Adipocyte (in vitro differentiated cells): ENCODE measurements around the gene DNAJC1.
"Not testable (repeated sequence)": the region's sequence is repeated elsewhere in the genome, so short reads cannot be mapped to it uniquely, and the experiment has no call there.

Source experiments
- DNase-seq: peaks from one replicate; pipeline ENCODE4 v3.0.0-alpha.2; 2015; ENCODE audit warnings: low read depth
- H3K27me3 ChIP-seq: replicated peaks from 2 replicates; pipeline ENCODE4 v1.7.0; 2013; ENCODE audit warnings: mild to moderate bottlenecking, low read length, moderate library complexity; ENCODE audit not compliant: control insufficient read depth, insufficient read depth
- H3K36me3 ChIP-seq: 2 replicates; pipeline ENCODE4 v1.7.0; 2013; ENCODE audit warnings: low read length, mild to moderate bottlenecking, moderate library complexity; ENCODE audit not compliant: control insufficient read depth, insufficient read depth, severe bottlenecking
- H3K4me1 ChIP-seq: 2 replicates; pipeline ENCODE4 v1.7.0; 2013; ENCODE audit warnings: mild to moderate bottlenecking, low read length, moderate library complexity; ENCODE audit not compliant: control insufficient read depth, insufficient read depth
- H3K4me3 ChIP-seq: 2 replicates; pipeline ENCODE4 v1.7.0; 2013; ENCODE audit warnings: mild to moderate bottlenecking, low read length, moderate library complexity
- H3K9ac ChIP-seq: 2 replicates; pipeline ENCODE4 v1.7.0; 2013; ENCODE audit warnings: mild to moderate bottlenecking, low read length, moderate library complexity
- H3K9me3 ChIP-seq: 2 replicates; pipeline ENCODE4 v1.7.0; 2013; ENCODE audit warnings: mild to moderate bottlenecking, low read length, moderate library complexity; ENCODE audit not compliant: control insufficient read depth

Gene DNAJC1

DNA sequence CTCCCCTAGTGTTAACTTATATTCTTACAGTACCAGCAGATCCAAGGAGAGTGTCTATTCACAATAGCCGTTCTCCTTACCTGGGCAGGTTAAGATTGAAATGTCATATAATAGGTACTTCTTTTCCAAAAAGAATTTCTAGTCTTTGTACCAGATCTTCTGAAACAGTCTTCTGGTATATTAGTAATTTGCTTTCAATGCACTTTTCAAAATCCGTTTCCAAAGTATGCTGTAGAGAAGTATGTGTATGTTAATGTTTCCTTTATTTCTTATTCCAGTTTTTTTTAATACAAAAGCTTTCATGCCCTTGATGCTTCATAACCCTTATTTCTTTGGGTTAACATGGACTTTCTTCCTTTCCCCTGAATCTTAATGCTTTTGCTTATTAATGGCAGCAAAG is 281.3 kb downstream of the DNAJC1 start:
- DNase-seq = no peak
- no peaks in the 10 kb centered on the region for H3K27me3 ChIP-seq
- no peaks in the 10 kb centered on the region for H3K9me3 ChIP-seq
- H3K9ac ChIP-seq = no peak overlapping the region
- peaks cover 25% of the 10 kb centered on the region for H3K36me3 ChIP-seq
- peaks cover 28% of the 10 kb centered on the region for H3K4me1 ChIP-seq
- no peak overlapping the region for H3K4me3 ChIP-seq

DNA sequence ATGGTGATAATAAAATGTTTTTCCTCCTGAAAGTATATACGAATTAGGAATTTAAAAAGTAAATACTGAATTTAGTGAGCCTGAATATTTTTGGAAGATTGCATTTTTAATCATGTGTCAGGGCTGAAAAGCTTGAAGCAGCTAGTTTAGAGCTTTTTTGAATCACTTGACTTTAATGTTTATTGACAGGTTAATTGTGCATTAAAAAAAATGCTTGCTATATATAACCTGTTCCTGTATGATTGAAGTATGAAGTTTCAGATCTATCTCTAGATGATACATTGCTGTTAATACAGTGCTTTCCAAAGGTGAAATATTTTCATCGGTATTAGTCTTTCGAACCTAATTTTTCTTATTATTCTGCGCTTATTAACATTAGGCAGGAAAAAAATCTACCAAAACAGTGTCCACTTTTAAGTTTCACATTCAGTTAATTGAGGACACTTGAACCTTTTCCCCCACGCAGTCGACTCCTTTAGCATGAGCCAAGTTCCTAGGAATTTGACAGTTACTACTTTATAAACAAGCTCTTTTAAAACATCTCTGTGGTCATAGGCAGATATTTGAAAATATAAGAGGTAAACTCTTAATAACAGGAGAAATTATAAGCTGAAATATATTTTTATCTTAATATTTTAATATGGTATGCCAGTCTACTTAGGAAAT is 282.4 kb downstream of the DNAJC1 start:
- no peak overlapping the region for H3K4me3 ChIP-seq
- H3K27me3 ChIP-seq = no peaks in the 10 kb centered on the region
- H3K9ac ChIP-seq = no peak overlapping the region

DNA sequence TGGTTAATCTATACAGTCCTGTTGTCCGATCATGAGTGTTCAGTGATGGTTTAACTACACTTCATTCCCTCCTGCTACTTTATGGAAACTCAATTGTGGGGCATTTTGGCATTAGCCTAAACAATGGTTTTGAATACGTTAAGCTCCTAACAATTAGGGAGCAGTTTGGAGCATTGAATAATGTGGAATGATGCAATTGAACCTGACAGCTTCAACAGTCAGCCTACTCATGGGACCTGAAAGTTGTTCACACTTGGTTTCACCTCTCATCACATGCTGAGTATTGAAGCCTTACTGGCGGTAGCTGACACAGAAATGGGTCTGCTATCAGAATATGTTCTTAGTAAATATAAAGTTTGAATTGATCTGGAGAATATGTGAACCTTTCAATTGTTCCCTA is 283.4 kb downstream of the DNAJC1 start:
- H3K4me1 ChIP-seq = peaks cover 13% of the 10 kb centered on the region
- peaks cover 33% of the 10 kb centered on the region for H3K36me3 ChIP-seq
- H3K27me3 ChIP-seq = no peaks in the 10 kb centered on the region
- no peak overlapping the region for H3K4me3 ChIP-seq
- no peak overlapping the region for H3K9ac ChIP-seq
- no peaks in the 10 kb centered on the region for H3K9me3 ChIP-seq
- DNase-seq = no peak

More for the DNA sequence above, 282.4 kb downstream of the DNAJC1 start:
- no peaks in the 10 kb centered on the region for H3K9me3 ChIP-seq
- peaks cover 24% of the 10 kb centered on the region for H3K36me3 ChIP-seq
- peaks cover 18% of the 10 kb centered on the region for H3K4me1 ChIP-seq
- peak; percentile 12 for DNase-seq

DNA sequence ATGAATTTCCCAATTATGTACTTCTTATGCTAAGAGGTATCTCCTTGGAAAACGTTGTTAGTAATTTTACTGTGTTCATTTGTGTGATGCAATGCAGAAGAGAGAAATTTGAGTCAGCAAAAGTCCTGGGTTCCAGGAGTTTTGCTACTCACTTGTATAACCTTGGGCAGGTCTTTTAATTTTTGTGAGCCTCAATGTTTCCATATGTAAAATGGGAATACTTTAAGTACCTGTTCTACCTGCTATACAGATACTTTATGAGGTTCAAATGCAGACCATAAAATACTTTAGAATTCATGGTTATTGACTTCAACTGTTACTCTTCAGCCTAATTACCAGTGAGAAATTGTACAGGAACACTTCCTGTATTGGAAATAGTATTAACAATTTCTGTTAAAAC is 284.0 kb downstream of the DNAJC1 start:
- Histone ChIP-seq H3K9ac (no peak overlapping the region), H3K9me3 (no peaks in the 10 kb centered on the region), H3K36me3 (peaks cover 39% of the 10 kb centered on the region), H3K4me1 (peaks cover 8% of the 10 kb centered on the region), H3K4me3 (no peak overlapping the region), H3K27me3 (no peaks in the 10 kb centered on the region)
- DNase-seq = no peak

DNA sequence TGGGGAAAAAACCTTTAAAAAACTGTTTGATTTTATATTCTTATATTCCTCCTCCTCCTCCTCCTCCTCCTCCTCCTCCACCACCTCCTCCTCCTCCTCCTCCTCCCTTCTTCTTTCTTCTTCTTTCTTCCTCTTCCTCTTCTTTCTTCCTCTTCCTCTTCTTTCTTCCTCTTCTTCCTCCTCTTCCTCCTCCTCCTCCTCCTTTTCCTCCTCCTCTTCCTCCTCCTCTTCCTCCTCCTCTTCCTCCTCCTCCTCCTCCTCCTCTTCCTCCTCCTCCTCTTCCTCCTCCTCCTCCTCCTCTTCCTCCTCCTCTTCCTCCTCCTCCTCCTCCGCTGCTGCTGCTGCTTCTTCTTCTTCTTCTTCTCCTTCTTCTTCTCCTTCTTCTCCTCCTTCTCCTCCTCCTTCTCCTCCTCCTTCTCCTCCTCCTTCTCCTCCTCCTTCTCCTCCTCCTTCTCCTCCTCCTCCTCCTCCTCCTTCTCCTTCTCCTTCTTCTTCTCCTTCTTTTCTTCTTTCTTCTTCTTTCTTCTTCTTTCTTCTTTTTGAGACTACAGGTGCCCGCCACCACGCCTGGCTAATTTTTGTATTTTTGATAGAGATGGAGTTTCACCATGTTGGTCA is 286.0 kb downstream of the DNAJC1 start:
- H3K9ac ChIP-seq, H3K9me3 ChIP-seq, H3K4me3 ChIP-seq, H3K4me1 ChIP-seq, DNase-seq, H3K27me3 ChIP-seq: not testable (repeated sequence)
- peaks cover 52% of the 10 kb centered on the region for H3K36me3 ChIP-seq

DNA sequence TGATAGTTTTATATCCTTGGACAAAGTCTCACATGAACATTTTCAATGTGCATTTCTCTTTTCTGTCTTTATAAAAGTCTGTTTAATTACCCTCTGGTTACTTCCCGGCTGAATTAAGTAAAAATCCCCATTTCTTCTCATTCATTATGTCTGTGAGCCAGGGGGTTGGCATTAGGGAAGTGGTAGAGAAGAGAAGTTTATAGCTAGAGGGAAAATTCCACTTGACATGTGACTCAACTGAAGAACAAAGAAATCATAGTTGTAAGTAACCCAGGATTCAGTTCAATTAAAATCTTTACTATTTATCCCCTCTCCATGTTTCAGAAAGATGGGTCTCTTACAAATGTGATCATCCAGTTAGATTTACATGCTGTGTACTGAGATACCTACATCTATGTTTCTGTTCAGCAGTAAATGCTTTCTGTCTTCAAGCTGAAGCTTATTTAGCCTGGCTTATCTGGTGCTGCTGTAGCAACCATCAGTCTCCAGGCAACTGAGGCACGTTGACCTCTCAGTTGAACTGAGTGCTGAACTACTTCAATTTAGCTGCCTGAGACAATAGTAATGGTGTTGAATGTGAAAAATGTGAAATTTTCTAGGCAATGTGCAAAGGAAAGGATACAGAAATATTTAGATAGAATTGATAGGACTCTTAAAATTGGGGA is 287.9 kb downstream of the DNAJC1 start:
- Histone ChIP-seq H3K4me3 (no peak overlapping the region), H3K27me3 (no peaks in the 10 kb centered on the region), H3K9ac (no peak overlapping the region), H3K9me3 (no peaks in the 10 kb centered on the region), H3K4me1 (no peaks in the 10 kb centered on the region), H3K36me3 (peaks cover 45% of the 10 kb centered on the region)
- DNase-seq = peak; percentile 62

DNA sequence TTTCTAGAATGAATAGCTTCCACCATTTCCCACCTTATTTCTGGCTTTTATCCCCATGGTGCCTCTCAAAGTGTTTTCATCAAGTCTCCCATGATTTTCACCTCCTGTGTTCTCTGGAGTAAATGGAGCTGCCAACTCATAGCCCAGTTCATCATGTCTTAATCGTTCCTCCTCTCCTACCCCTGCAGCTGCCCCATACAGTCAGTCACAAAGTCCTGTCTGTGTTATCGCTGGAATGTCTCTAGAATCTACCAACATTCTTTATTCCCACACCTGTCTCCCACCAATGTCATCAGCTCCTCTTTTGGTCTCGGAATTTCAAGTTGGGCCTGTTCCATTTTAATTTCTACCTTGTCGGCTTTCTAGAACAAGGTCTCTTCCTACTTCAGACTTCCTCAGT is 290.6 kb downstream of the DNAJC1 start:
- Histone ChIP-seq H3K36me3 (peaks cover 48% of the 10 kb centered on the region), H3K4me1 (no peaks in the 10 kb centered on the region), H3K9ac (no peak overlapping the region), H3K27me3 (no peaks in the 10 kb centered on the region), H3K4me3 (no peak overlapping the region), H3K9me3 (no peaks in the 10 kb centered on the region)
- DNase-seq = no peak

DNA sequence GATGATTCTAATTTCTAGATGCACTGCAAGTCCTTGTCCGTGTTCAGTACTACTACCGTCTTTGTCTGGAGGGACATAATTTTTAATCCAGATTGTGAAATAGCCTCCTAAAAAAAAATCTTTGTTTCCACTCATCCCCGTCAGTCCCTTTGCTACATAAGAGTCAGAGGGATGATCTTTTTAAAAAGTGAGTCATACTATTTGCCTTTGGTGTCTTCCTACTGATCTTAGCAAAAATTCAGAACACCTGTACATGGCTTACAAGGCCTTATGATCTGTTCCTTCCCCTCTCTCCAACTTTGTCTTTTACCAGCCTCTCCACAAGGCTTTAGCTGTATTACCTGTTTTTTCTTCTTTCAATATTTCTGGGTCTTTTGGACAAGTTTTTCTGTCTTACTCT is 296.0 kb downstream of the DNAJC1 start:
- Histone ChIP-seq H3K9me3 (no peaks in the 10 kb centered on the region), H3K27me3 (no peaks in the 10 kb centered on the region), H3K4me1 (no peaks in the 10 kb centered on the region), H3K36me3 (peaks cover 17% of the 10 kb centered on the region), H3K4me3 (no peak overlapping the region), H3K9ac (no peak overlapping the region)
- DNase-seq = no peak
